Sigmoid colon (tissue), 4 donors: Measurements from ENCODE around the gene SYNC.

Experiments used
- CTCF ChIP-seq, 4 experiments: fragments of 450-650 bp in 3 of 4; fragments of 200-600 bp in 1 of 4; IDR thresholded peaks; one replicate each; pipeline ENCODE4 v1.5.1; 2016 to 2019; ENCODE audit warnings: antibody characterized with exemption in 4 of 4, mild to moderate bottlenecking in 3 of 4, moderate library complexity in 2 of 4
- EP300 ChIP-seq, 4 donors: sonication (generic); formaldehyde crosslinking; IDR thresholded peaks; one replicate each; pipeline ENCODE4 v1.6.1; 2017; ENCODE audit warnings: antibody characterized with exemption in 4 of 4
- POLR2AphosphoS5 ChIP-seq, 4 donors: sonication (generic); formaldehyde crosslinking; IDR thresholded peaks; one replicate each; pipeline ENCODE4 v1.6.1; 2017; ENCODE audit warnings: antibody characterized with exemption in 4 of 4

GRCh38 chr1:32709476-32709875 lies 6.9 kb upstream of the SYNC start:
- TF ChIP-seq CTCF (IDR thresholded peaks at IDR 0.05) (no peak), POLR2AphosphoS5 (IDR thresholded peaks at IDR 0.05) (no peak), EP300 (IDR thresholded peaks at IDR 0.05) (no peak)
